ENCODE results near the gene GDPD4. TPM values are rescaled to one million over a fixed set of nuclear protein-coding genes. Genes with fewer than 3 reads are reported as not detected.

Gene GDPD4
- total RNA-seq, 2 donors from 2014 or later, result not detected

DNA sequence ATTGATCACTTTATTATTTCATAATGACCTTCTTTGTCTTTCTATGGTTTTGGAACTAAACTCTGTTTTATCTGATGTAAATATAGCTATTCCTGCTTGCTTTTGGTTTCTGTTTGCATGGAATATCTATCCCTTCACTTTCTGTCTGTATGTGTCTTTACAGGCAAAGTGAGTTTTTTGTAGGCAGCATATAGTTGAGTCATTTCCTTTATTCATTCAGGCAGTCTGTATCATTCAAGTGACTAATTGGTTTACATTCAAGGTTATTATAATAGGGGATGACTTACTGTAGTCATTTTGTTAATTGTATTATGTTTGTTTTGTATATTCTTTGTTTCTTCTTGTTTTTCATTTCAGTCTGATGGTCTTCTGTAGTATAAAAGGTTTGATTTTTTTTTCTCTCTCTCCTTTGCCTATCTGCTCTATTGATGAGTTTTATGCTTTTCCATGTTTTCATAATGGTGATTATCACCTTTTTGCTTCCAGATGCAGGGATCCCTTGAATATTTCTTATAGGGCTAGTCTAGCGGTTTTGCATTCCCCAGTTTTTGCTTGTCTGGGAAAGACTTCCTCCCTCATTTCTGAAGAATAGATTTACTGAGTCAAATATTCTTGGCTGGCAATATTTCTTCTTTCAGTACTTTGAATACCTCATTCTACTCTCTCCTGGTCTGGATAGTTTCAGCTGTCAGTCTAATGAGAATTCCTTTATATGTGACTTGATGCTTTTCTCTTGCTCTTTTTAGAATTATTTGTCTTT, 50.4 kb downstream of the GDPD4 start:
- Mint-ChIP-seq H3K9me3 (peaks cover 3% of the 10 kb centered on the region), H3K27ac (peak overlapping the region in 1 of 2 donors; percentile 50), H3K27me3 (no peaks in the 10 kb centered on the region), H3K4me1 (ENCODE audit: low read depth in 2 of 2) (peaks cover 0 to 4% of the 10 kb centered on the region in 2 donors), H3K4me3 (no peak overlapping the region), H3K36me3 (peaks cover 11% of the 10 kb centered on the region)
- DNase-seq (ENCODE audit: low spot score) (no peak), ATAC-seq (peak; percentile 73 to 93)

DNA sequence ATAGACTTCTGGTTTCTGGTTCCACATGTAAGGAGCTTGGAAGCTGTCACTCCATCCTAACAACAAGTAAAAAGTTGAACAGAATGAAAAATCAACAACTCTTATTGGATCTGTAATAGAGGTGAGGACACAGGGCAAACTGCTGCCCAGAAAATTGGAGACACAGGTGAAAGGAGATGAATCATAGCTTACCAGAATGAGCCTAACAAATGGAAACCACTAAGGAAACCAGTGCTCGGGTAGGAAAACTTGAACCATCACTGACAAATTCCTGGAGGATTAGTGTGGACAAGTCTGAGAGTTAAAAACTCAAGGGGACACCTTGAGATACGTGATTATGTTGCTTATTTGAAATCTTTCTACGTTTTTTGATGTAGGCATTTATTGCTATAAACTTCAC, 52.1 kb downstream of the GDPD4 start:
- ATAC-seq (no peak), DNase-seq (ENCODE audit: low spot score) (no peak)
- Mint-ChIP-seq H3K27me3 (no peaks in the 10 kb centered on the region), H3K4me3 (no peak overlapping the region), H3K27ac (no peak overlapping the region), H3K9me3 (peaks cover 3% of the 10 kb centered on the region), H3K4me1 (ENCODE audit: low read depth in 2 of 2) (peaks cover 0 to 8% of the 10 kb centered on the region in 2 donors), H3K36me3 (peaks cover 11% of the 10 kb centered on the region)

DNA sequence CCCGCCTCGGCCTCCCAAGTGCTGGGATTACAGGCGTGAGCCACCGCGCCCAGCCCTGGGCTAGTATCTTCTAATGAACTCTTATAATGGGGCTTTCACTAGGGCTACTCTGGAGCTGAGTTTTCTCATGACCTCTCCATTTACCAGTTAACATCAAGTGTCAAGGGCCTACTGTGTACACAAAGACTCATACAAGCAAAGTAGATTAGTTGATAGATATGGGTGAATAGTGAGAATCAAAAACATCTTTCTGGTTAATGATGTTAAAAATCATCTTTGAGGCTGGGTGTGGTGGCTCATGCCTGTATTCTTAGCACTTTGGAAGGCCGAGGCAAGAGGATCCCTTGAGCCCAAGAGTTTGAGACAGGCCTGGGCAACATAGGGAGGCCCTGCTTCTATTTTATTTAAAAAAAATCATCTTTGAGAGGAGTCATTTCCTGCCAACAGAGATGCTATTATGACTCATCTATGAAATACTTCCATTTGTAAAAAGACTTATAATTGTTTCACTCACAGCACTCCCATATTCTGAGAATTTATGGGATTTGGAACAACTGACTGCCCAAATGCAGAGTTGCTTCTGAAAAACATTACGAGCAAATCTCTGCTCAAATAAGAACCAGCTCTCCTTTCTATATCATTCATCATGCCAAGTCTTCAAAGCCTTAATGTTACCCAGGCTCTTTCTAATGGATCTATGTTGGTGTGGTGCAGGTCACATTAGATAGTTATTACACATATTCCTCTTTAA, 57.0 kb downstream of the GDPD4 start:
- Mint-ChIP-seq H3K36me3 (no peaks in the 10 kb centered on the region), H3K27me3 (peaks cover 2 to 9% of the 10 kb centered on the region in 2 donors), H3K9me3 (no peaks in the 10 kb centered on the region), H3K4me1 (ENCODE audit: low read depth in 2 of 2) (peaks cover 0 to 6% of the 10 kb centered on the region in 2 donors), H3K4me3 (no peak overlapping the region), H3K27ac (peak overlapping the region in 1 of 2 donors; percentile 70)
- DNase-seq (ENCODE audit: low spot score), result no peak
- no peak for ATAC-seq

DNA sequence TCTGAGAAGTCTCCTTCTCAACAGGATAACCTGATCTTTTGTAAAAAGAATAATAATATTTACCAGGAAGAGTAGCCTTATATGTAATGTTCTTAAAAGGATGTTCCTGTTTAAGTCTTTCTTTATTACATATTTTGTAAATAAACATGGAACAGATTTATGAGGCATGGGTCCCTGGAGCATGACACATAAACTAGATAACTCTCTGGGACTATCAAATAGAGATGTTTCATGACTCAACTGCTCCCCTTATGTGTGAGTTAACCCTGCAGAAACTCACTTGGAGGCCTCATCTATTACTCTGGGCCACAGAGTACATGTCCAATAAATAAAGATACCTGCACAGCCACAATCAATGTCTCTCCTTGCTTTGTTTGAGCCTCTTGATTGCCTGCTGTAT, 64.6 kb downstream of the GDPD4 start:
- H3K4me1 Mint-ChIP-seq (ENCODE audit: low read depth in 2 of 2), result no peaks in the 10 kb centered on the region
- H3K4me3 Mint-ChIP-seq, result no peak overlapping the region
- peaks cover 31 to 41% of the 10 kb centered on the region in 2 donors for H3K27me3 Mint-ChIP-seq
- no peaks in the 10 kb centered on the region for H3K9me3 Mint-ChIP-seq
- H3K36me3 Mint-ChIP-seq, result no peaks in the 10 kb centered on the region
- DNase-seq (ENCODE audit: low spot score) (no peak), ATAC-seq (no peak)
- H3K27ac Mint-ChIP-seq, result no peak overlapping the region

DNA sequence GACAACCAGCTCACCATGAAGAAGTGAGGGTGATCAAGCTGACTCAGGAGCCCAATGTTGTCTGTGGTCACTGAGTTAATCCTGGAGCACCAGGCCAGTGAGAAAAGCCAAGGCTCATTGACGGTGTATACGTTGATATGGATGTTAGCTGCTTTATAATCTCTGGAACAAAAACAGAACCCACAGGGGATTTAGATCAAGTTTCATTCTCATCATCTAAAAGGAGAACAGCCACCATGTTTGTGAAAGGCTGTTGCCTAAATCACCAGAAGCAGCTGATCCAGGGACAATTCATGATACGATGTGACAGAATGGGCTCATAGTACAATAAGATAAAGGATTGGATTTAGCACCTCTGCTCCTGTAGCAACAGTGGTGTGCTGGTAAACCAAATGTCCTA, 68.5 kb downstream of the GDPD4 start:
- peaks cover 20 to 25% of the 10 kb centered on the region in 2 donors for H3K27me3 Mint-ChIP-seq
- H3K4me3 Mint-ChIP-seq, result no peak overlapping the region
- DNase-seq (ENCODE audit: low spot score), result no peak
- no peaks in the 10 kb centered on the region for H3K9me3 Mint-ChIP-seq
- H3K36me3 Mint-ChIP-seq, result no peaks in the 10 kb centered on the region
- H3K4me1 Mint-ChIP-seq (ENCODE audit: low read depth in 2 of 2), result no peaks in the 10 kb centered on the region
- ATAC-seq, result no peak
- no peak overlapping the region for H3K27ac Mint-ChIP-seq

DNA sequence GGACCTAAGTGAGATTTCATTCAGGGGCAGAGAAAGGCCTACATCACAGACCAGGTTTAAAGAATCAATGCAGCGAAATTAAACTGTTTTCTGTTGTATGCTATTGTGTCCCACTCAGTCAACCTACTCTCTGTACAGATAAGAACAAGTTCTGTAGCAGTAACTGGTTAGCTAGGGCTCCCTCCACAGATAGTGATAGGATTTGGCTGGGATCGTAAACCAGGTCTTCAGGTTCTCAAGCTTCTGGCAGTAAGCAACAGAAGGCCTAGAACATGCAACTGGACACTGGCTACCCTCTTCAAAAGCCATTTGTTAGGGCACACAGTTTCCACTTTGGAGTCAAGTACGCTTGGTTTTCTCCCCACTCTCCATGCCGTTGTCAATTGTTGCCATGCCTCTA, 69.2 kb downstream of the GDPD4 start:
- no peaks in the 10 kb centered on the region for H3K4me1 Mint-ChIP-seq (ENCODE audit: low read depth in 2 of 2)
- no peaks in the 10 kb centered on the region for H3K9me3 Mint-ChIP-seq
- H3K27me3 Mint-ChIP-seq, result peaks cover 16 to 26% of the 10 kb centered on the region in 2 donors
- no peak overlapping the region for H3K27ac Mint-ChIP-seq
- H3K4me3 Mint-ChIP-seq, result no peak overlapping the region
- ATAC-seq (no peak), DNase-seq (ENCODE audit: low spot score) (no peak)
- no peaks in the 10 kb centered on the region for H3K36me3 Mint-ChIP-seq

DNA sequence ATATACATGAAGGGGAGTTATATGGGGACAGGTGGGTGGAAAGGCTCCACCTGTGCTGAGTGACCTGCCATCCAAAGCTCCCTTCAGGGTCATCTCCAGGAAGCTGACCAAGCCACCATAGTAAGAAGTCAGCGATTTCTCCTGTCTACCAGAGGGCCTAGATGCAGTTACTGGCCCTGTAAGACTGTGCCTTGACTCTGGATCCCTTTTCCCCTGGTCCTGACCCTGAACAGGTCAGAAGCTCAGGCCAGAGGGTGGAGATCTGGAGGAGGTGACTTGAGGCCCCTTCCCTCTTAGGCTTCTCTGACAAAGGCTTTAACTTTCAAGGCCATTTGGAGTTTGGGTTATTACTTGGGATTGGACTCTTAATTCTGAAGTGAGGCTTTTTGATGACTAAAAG, 69.7 kb downstream of the GDPD4 start:
- Mint-ChIP-seq H3K4me3 (no peak overlapping the region), H3K4me1 (ENCODE audit: low read depth in 2 of 2) (no peaks in the 10 kb centered on the region), H3K36me3 (no peaks in the 10 kb centered on the region), H3K27ac (no peak overlapping the region), H3K27me3 (peaks cover 20 to 31% of the 10 kb centered on the region in 2 donors), H3K9me3 (no peaks in the 10 kb centered on the region)
- DNase-seq (ENCODE audit: low spot score) (no peak), ATAC-seq (peak in 1 of 2 donors; percentile 24)

DNA sequence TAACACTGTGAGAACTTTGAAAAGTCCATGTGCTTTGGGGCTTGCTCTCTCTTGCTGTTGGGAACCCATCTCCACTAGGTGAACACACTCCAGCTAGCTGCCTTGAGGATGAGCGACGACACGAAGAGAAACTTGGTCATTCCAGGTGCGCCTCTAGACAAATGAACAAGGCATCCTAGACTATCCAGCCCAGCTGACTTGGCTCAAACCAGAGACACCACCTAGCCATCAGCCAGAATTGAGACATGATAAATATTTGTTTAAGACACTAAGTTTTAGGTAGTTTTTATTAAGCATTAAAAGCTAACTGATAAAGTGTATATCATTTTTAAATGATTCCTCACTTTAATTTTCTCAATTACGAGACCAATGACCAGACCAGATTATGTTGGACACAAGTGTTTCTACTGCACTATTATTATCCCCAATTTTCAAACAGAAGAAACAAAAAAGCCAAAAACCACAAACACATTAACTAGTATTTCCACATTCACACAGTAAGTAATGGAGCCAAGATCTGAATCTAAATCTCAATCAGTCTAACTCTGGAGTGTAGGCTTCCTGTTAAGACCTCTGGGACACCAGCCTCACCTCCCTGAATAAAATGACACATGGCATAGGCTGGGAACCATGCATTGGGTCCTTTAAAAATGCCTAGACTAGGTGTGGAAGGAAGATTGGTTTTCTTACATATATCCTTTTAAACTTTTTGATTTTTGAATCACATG, 70.4 kb downstream of the GDPD4 start:
- Mint-ChIP-seq H3K9me3 (no peaks in the 10 kb centered on the region), H3K27me3 (peaks cover 25% of the 10 kb centered on the region in 2 donors), H3K4me1 (ENCODE audit: low read depth in 2 of 2) (no peaks in the 10 kb centered on the region), H3K4me3 (no peak overlapping the region), H3K36me3 (no peaks in the 10 kb centered on the region), H3K27ac (no peak overlapping the region)
- no peak for ATAC-seq
- DNase-seq (ENCODE audit: low spot score), result no peak

DNA sequence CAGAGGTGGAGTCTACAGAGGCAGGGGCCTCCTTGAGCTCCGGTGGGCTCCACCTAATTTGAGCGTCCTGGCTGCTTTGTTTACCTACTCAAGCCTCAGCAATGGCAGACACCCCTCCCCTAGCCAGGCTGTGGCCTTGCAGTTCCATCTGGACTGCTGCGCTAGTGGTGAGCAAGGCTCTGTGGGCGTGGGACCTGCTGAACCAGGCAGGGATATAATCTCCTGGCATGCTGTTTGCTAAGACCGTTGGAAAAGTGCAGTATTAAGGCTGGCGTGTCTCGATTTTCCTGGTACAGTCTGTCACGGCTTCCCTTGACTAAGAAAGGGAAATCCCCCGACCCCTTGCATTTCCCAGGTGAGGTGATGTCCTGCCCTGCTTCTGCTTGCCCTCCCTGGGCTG, 77.7 kb downstream of the GDPD4 start:
- Mint-ChIP-seq H3K36me3 (no peaks in the 10 kb centered on the region), H3K4me3 (no peak overlapping the region), H3K27ac (no peak overlapping the region), H3K4me1 (ENCODE audit: low read depth in 2 of 2) (no peaks in the 10 kb centered on the region), H3K27me3 (peaks cover 29 to 40% of the 10 kb centered on the region in 2 donors), H3K9me3 (no peaks in the 10 kb centered on the region)
- DNase-seq (ENCODE audit: low spot score) (no peak), ATAC-seq (no peak)

DNA sequence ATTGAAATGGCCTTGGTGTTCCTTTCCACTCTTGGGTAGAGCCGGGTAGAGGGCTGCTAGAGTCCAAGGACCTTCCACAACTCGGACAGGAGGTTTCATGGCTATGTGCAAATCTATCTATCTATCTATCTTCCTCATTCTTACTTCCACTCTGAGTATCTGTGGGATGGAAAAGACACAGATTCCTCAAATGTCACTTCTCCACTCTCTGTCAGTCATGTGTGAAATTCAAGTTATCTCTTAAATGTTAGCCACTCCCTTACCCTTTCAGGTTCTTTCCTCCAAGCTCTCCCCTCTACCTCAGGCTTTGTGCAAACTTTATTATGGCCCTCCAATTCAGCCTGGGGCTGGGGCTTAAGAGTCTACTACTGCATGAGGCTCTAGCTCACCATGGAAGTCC, 84.3 kb downstream of the GDPD4 start:
- Mint-ChIP-seq H3K27ac (no peak overlapping the region), H3K4me1 (ENCODE audit: low read depth in 2 of 2) (no peaks in the 10 kb centered on the region), H3K27me3 (peaks cover 12 to 15% of the 10 kb centered on the region in 2 donors), H3K9me3 (no peaks in the 10 kb centered on the region), H3K36me3 (no peaks in the 10 kb centered on the region), H3K4me3 (no peak overlapping the region)
- DNase-seq (ENCODE audit: low spot score) (no peak), ATAC-seq (no peak)

DNA sequence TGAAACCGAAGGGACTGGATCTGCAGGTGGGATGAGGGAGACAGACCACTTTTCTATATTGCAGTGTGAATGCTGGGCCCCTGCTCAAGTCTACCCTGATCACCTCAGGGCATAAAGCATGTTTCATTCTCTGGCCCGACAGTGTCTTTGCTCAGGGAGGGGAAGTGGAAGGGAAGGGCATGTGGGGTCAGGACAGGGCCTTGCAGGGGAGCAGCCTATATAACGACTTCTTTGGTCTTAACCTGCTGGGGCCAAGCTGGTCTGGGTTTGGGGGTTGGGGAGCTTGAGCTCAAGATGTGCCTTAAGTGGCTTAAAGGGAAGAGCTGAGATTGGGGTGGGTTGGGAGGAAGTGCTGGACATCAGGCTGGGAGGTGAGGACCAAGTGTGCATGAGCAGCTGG, 86.4 kb downstream of the GDPD4 start:
- no peaks in the 10 kb centered on the region for H3K4me1 Mint-ChIP-seq (ENCODE audit: low read depth in 2 of 2)
- no peak overlapping the region for H3K4me3 Mint-ChIP-seq
- ATAC-seq, result no peak
- H3K27me3 Mint-ChIP-seq, result peaks cover 5% of the 10 kb centered on the region in 2 donors
- DNase-seq (ENCODE audit: low spot score), result no peak
- no peaks in the 10 kb centered on the region for H3K9me3 Mint-ChIP-seq
- H3K27ac Mint-ChIP-seq, result no peak overlapping the region
- no peaks in the 10 kb centered on the region for H3K36me3 Mint-ChIP-seq

DNA sequence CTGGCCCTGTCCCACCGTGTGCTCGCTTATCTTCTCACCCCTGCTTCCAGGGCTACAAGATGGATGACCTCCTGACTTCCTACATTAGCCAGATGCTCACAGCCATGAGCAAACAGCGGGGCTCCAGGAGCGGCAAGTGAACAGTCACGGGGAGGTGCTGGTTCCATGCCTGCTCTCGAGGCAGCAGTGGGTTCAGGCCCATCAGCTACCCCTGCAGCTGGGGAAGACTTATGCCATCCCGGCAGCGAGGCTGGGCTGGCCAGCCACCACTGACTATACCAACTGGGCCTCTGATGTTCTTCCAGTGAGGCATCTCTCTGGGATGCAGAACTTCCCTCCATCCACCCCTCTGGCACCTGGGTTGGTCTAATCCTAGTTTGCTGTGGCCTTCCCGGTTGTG, 86.9 kb downstream of the GDPD4 start:
- no peaks in the 10 kb centered on the region for H3K9me3 Mint-ChIP-seq

DNA sequence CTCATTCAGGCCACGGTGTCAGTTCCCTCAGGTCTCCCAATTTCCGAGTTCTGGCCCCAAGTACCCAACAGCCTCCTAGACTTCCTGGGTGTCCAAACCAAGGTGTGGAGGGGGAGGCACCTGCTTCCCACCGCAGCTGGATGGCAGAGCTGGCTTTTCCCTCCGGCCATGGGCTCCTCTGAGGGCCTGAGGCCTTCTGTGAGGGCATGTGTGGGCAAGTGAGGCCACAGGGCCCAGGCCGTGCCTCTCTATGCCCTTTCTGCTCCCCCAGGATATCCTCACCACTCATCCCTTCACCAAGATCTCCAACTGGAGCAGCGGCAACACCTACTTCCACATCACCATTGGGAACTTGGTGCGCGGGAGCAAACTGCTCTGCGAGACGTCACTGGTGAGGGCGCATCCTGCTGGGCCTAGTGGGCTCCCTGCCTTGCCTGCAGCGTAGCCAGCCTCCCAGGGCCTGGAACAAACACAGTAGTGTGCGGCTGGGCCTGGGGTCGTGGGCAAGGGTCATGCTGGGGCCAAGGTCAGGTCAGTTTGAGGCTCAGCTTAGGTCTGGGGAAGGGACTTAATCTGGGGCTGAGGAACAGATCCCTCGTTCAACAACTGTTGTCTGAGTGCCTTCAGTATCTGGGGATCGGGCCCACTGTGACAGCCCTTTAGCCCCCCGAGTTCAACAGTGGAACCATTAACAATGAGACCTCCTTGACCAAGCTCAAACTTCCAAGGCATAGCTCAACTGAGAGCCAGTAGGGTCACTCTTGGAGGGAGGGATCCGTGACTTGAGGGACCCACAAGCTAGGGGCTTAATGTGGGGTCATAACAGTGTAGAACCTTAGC, 87.7 kb downstream of the GDPD4 start:
- Mint-ChIP-seq H3K27me3 (peaks cover 5% of the 10 kb centered on the region in 2 donors), H3K36me3 (no peaks in the 10 kb centered on the region), H3K9me3 (no peaks in the 10 kb centered on the region), H3K4me3 (no peak overlapping the region), H3K4me1 (ENCODE audit: low read depth in 2 of 2) (no peaks in the 10 kb centered on the region), H3K27ac (no peak overlapping the region)
- no peak for DNase-seq (ENCODE audit: low spot score)
- no peak for ATAC-seq

More for the DNA sequence above, 86.9 kb downstream of the GDPD4 start:
- DNase-seq (ENCODE audit: low spot score) (no peak), ATAC-seq (no peak)
- Mint-ChIP-seq H3K4me1 (ENCODE audit: low read depth in 2 of 2) (no peaks in the 10 kb centered on the region), H3K4me3 (no peak overlapping the region), H3K27me3 (peaks cover 5% of the 10 kb centered on the region in 2 donors), H3K36me3 (no peaks in the 10 kb centered on the region), H3K27ac (no peak overlapping the region)
